Activated CD8-positive, alpha-beta memory T cell treated with anti-CD3 and anti-CD28 coated beads for 24 hours (primary cell): Measurements from ENCODE around the gene SULT1B1.

Experiments
- DNase-seq: peaks from one replicate; pipeline ENCODE4 v3.0.0-alpha.2; 2020

SULT1B1 gene

GRCh38 chr4:69684804-69685203 lies 75.6 kb downstream of the SULT1B1 start:
- DNase-seq = no peak
